Psoas muscle (tissue), 8 donors: ENCODE results near the gene PTPRG. TPM values are rescaled to one million over a fixed set of nuclear protein-coding genes. Genes with fewer than 3 reads are reported as not detected.

Experiments used
- ATAC-seq, 4 donors: fragments of 200-7000 bp; cut with Tn5 transposase; one replicate each; pipeline ENCODE4 v1.9.1; 2020; ENCODE audit warnings: moderate library complexity in 3 of 4, mild to moderate bottlenecking in 2 of 4
- DNase-seq, 2 donors: peaks; one replicate each; pipeline ENCODE4 v3.0.0-alpha.2; 2020
- H3K27ac ChIP-seq: fragments of 200-600 bp; one replicate; pipeline ENCODE4 v1.8.0; 2022
- H3K27me3 ChIP-seq, 3 donors: fragments of 200-600 bp in 1 of 3; one replicate each; pipeline versions ENCODE4 v1.6.1 to v1.8.0; 2013 to 2022; ENCODE audit warnings: low read length in 2 of 3, mild to moderate bottlenecking in 2 of 3, moderate library complexity in 1 of 3; ENCODE audit not compliant: insufficient read depth in 3 of 3
- H3K36me3 ChIP-seq, 2 donors: fragments of 200-600 bp in 1 of 2; one replicate each; pipeline versions ENCODE4 v1.6.1 to v1.8.0; 2013 to 2022; ENCODE audit warnings: low read depth in 1 of 2, mild to moderate bottlenecking in 1 of 2, moderate library complexity in 1 of 2; ENCODE audit not compliant: insufficient read depth in 1 of 2
- H3K4me1 ChIP-seq: fragments of 200-600 bp; one replicate; pipeline ENCODE4 v1.8.0; 2022
- H3K4me3 ChIP-seq: fragments of 200-600 bp; one replicate; pipeline ENCODE4 v1.8.0; 2022; ENCODE audit warnings: mild to moderate bottlenecking
- H3K9me3 ChIP-seq: fragments of 200-600 bp; one replicate; pipeline ENCODE4 v1.8.0; 2022
- CTCF ChIP-seq: fragments of 200-600 bp; IDR thresholded peaks from one replicate; pipeline ENCODE4 v1.8.0; 2022; ENCODE audit warnings: antibody characterized with exemption
- WGBS, 3 donors: extraction: QIAGEN DNeasy Blood & Tissue Kit; methylation state at CpG; one replicate each; pipeline versions ENCODE4 v1.1.6 to v1.1.7; 2013; 5-methylcytosine and 5-hydroxymethylcytosine counted together
- intact Hi-C, 2 donors: fragments of 100-400 bp; cut with DNase I; formaldehyde crosslinking; loops; one replicate each; pipeline versions ENCODE4 v1.11.0 to v1.14.2; 2022
- polyA plus RNA-seq, 3 donors: library from polyadenylated mRNA; stranded (reverse); fragments of 200-250 nt; gene quantifications; one replicate each; pipeline ENCODE4 v1.2.3, GENCODE V29; 2013
- total RNA-seq, 4 donors: library from RNA; stranded (reverse); fragmentation: NEBNext Ultra II Directional in 2 of 4; extraction: Animal tissue kit (Norgen Biotek cat#: 25700) in 2 of 4; gene quantifications; one replicate each; pipeline versions ENCODE4 v1.2.1 to v1.2.4, GENCODE V29; 2021 to 2023
- donor health status: healthy with polysubstance abuse.
- donor health status: DM: no; HTN: no; CAD: no; lungs with moderate emphysema.
- donor health status: Bipolar disorder and iron deficiency.
- donor health status: healthy.
- donor health status: DM: yes; HTN: yes; CAD: no.
- donor health status: DM: no; HTN: no; CAD: no.
- donor health status: DM: no; HTN: no; CAD: no.
- donor health status: DM: yes; HTN: yes; CAD: no.

The PTPRG gene
- total and polyA plus RNA-seq, 7 donors: 4.5 to 29.5 (median 12.6) TPM

DNA sequence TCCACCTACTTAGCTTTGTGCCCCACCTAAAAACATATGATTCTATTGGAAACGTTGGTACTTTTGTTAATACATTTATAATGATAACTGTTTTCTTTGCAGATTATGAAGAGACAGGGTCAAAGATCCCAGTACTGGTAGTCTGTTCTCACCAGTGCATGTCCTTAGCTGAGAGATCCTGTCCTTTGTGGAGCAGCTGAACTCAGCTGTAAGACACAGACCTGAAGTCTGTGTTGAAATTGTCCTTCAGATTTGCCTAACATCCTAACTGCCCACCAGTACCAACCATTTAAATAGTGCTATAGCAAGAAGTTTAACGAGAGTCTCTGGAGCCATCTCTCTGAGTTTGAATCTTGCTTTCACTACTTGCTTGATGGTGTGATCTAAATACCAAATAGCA, 413.3 kb downstream of the PTPRG start:
- Histone ChIP-seq H3K9me3 (no peaks in the 10 kb centered on the region), H3K36me3 (no peaks in the 10 kb centered on the region), H3K27me3 (no peaks in the 10 kb centered on the region), H3K27ac (no peak overlapping the region), H3K4me3 (no peak overlapping the region), H3K4me1 (peaks cover 9% of the 10 kb centered on the region)
- TF ChIP-seq CTCF: no peak
- DNase-seq (no peak), ATAC-seq (peak in 2 of 4 donors; percentile 60 to 62)
- intact Hi-C loops: no loop called here
- WGBS, 3 donors: 65 to 88% (median 70%) methylated on average over 2 of the region's 2 CpGs

DNA sequence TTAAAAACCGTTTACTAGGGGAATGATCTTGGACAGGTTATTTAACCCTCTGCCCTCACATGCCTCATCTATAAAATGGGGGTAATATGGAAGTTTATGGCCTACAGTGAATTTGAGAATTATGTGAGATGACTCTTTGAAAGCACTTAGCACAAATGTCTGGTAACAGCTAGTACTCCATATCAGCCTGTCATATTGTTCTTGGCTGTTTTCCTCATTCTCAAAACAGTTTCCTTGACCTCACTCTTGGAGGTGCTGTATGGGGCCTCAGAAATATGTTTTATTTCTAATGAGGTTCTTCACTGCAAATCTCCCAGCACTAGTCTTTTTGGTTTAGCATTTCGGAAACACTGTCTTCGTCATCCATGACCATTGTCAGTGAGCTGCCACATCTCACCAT, 413.8 kb downstream of the PTPRG start:
- Histone ChIP-seq H3K27ac (no peak overlapping the region), H3K27me3 (no peaks in the 10 kb centered on the region), H3K4me3 (no peak overlapping the region), H3K9me3 (no peaks in the 10 kb centered on the region), H3K36me3 (no peaks in the 10 kb centered on the region), H3K4me1 (peaks cover 9% of the 10 kb centered on the region)
- ATAC-seq (peak in 1 of 4 donors; percentile 22), DNase-seq (no peak)
- intact Hi-C loops: no loop called here
- no peak for TF ChIP-seq CTCF
- 82 to 85% (median 83%) methylated on average over 3 of the region's 3 CpGs for WGBS, 3 donors

- Histone ChIP-seq H3K4me1 (peaks cover 9% of the 10 kb centered on the region), H3K4me3 (no peak overlapping the region), H3K27ac (no peak overlapping the region), H3K9me3 (no peaks in the 10 kb centered on the region), H3K27me3 (no peaks in the 10 kb centered on the region), H3K36me3 (no peaks in the 10 kb centered on the region)
- no peak for DNase-seq
- ATAC-seq: no peak
- 37 to 79% (median 44%) methylated on average over 2 of the region's 2 CpGs for WGBS, 3 donors
- intact Hi-C loops: no loop called here
- no peak for TF ChIP-seq CTCF
These were observed 414.6 kb downstream of the PTPRG start for GRCh38 chr3:61975936-61976335.

- H3K4me3 ChIP-seq: no peak overlapping the region
- H3K27ac ChIP-seq: no peak overlapping the region
- TF ChIP-seq CTCF: no peak
- H3K36me3 ChIP-seq: no peaks in the 10 kb centered on the region
- H3K9me3 ChIP-seq: no peaks in the 10 kb centered on the region
- ATAC-seq (no peak), DNase-seq (no peak)
- H3K4me1 ChIP-seq: peaks cover 9% of the 10 kb centered on the region
- no peaks in the 10 kb centered on the region for H3K27me3 ChIP-seq
- 82 to 93% (median 83%) methylated on average over 8 of the region's 8 CpGs for WGBS, 3 donors
- intact Hi-C loops: no loop called here
These were observed 417.4 kb downstream of the PTPRG start for GRCh38 chr3:61978460-61979419.
